Nephron progenitor cell (in vitro differentiated cells): ENCODE measurements around the gene SLBP.

Experiments
- DNase-seq: peaks from one replicate; pipeline ENCODE4 v3.0.0; 2021
- H3K27ac Mint-ChIP-seq: 2 replicates; pipeline ENCODE4 v1.8.0; 2021; ENCODE audit warnings: mild to moderate bottlenecking, moderate library complexity, mixed read lengths
- H3K27me3 Mint-ChIP-seq: 2 replicates; pipeline ENCODE4 v1.8.0; 2021; ENCODE audit warnings: mild to moderate bottlenecking, low read depth, mixed read lengths; ENCODE audit not compliant: poor library complexity
- H3K36me3 Mint-ChIP-seq: 2 replicates; pipeline ENCODE4 v1.8.0; 2021; ENCODE audit warnings: low read depth, mixed read lengths
- H3K4me1 Mint-ChIP-seq: 2 replicates; pipeline ENCODE4 v1.8.0; 2021; ENCODE audit warnings: mixed read lengths
- H3K4me3 Mint-ChIP-seq: 2 replicates; pipeline ENCODE4 v1.8.0; 2021; ENCODE audit warnings: mild to moderate bottlenecking, moderate library complexity, mixed read lengths
- H3K9me3 Mint-ChIP-seq: 2 replicates; pipeline ENCODE4 v1.8.0; 2021; ENCODE audit warnings: mild to moderate bottlenecking, moderate library complexity, mixed read lengths
- TF ChIP-seq, protein P1 (sequence below): fragments of 200-600 bp; sonication (generic); IDR thresholded peaks from 2 replicates; pipeline ENCODE4 v1.5.0; 2021; ENCODE audit warnings: antibody characterized with exemption

Gene SLBP

DNA sequence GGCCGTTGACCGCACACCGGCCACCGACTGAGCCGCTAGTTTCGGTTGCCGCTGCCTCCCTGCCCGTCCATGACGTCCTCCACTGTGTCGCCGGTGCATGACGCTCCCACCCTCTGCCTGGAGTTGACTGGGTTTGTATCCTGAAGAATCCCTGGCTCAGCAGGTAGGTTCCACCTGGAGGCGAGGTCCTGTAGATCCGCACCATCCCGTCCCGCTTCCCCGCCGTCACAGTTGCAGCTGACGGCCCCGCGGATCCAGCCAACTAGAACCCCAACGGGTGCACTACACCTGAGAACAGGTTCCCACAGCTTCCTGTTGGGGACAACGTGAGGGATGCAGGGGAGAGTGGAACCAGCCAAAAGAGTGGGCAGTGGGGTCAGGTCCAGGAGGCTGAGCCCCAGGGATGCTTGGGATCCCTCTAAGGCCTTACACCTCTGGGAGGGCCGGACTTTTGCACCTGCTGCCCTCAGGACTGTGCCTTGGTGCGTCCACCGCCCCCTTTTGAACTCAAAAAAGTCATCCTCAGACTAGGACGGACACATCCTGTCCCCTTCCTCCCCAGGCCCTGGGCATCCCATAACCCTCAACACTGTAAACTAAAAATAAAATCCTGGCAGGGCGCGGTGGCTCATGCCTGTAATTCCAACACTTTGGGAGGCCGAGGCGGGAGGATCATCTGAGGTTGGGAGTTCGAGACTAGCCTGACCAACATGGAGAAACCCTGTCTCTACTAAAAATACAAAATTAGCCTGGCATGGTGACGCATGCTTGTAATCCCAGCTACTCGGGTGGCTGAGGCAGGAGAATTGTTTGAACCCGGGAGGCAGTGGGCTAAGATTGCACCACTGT is 1.1 kb upstream of the SLBP start:
- Mint-ChIP-seq H3K27ac (peak overlapping the region; percentile 92), H3K4me3 (peak overlapping the region; percentile 85)

DNA sequence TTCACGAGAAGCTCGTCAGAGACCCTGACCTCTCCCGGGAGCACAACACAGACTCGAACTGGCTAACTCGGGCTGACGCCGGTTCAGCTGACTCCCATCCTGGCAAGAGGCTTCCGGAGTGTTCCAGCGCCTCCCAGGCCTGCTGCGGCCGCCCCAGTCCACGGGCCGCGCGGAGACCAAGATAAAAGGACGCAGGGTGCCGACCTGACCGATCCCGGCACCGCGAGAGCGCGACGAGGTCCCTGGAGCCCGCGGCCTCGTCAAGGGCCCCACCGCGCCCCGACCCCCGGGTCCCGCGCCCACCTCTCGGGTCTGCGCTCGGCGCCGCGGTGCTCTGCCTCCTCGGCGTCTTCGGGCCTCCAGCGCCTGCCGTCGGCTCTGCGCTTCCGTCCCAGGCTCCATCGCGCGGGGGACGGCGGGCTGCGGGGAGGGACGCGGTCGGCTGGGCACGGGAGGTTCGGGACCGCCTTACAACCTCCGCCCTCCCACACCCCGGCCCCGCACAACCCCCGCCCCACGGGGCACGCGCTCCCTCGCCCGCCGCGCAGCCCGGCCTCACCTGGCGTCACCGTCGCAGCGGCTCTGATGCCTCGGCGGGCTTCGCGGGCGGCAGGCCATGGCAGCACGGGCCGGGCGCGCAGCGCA is 426 bp downstream of the SLBP start:
- TF ChIP-seq, protein P1, sequence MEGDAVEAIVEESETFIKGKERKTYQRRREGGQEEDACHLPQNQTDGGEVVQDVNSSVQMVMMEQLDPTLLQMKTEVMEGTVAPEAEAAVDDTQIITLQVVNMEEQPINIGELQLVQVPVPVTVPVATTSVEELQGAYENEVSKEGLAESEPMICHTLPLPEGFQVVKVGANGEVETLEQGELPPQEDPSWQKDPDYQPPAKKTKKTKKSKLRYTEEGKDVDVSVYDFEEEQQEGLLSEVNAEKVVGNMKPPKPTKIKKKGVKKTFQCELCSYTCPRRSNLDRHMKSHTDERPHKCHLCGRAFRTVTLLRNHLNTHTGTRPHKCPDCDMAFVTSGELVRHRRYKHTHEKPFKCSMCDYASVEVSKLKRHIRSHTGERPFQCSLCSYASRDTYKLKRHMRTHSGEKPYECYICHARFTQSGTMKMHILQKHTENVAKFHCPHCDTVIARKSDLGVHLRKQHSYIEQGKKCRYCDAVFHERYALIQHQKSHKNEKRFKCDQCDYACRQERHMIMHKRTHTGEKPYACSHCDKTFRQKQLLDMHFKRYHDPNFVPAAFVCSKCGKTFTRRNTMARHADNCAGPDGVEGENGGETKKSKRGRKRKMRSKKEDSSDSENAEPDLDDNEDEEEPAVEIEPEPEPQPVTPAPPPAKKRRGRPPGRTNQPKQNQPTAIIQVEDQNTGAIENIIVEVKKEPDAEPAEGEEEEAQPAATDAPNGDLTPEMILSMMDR = no peak
- no peak for DNase-seq
- Mint-ChIP-seq H3K27ac (peak overlapping the region; percentile 94), H3K27me3 (no peaks in the 10 kb centered on the region), H3K4me1 (peaks cover 62% of the 10 kb centered on the region), H3K4me3 (peak overlapping the region; percentile 97), H3K9me3 (no peaks in the 10 kb centered on the region), H3K36me3 (peaks cover 26% of the 10 kb centered on the region)

More for the DNA sequence above, 1.1 kb upstream of the SLBP start:
- no peak for DNase-seq
- Mint-ChIP-seq H3K36me3 (peaks cover 18% of the 10 kb centered on the region), H3K27me3 (no peaks in the 10 kb centered on the region), H3K4me1 (peaks cover 61% of the 10 kb centered on the region), H3K9me3 (no peaks in the 10 kb centered on the region)
- TF ChIP-seq, protein P1 = no peak

DNA sequence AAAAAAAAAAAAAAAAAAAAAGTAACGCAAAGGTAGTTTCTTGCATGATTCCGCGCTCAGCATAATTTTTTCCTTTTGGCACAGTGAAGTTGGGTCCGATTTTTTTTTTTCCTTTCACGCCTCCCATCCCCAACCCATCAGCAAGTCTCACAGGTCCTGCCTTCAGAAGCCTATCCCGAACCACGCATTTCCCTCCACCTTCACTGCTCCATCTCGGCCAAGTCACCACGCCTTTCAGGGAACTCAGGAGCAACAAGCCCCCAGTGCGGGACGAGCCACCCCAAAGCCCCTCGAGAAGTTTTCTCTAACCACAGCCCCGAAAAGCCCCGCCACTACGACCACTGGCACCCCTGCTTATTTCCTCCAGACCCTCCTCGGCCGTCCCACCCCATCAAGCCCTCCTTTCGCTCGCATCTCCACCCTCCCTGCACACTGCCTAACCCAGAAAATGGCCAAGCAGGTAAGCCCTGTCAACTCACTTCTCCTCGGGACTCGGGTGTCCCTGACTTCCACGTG is 1.0 kb downstream of the SLBP start:
- H3K9me3 Mint-ChIP-seq = no peaks in the 10 kb centered on the region
- DNase-seq = no peak
- H3K4me1 Mint-ChIP-seq = peaks cover 62% of the 10 kb centered on the region
- H3K27me3 Mint-ChIP-seq = no peaks in the 10 kb centered on the region
- H3K36me3 Mint-ChIP-seq = peaks cover 32% of the 10 kb centered on the region
- peak overlapping the region; percentile 97 for H3K4me3 Mint-ChIP-seq
- TF ChIP-seq, protein P1 = no peak
- H3K27ac Mint-ChIP-seq = peak overlapping the region; percentile 94

DNA sequence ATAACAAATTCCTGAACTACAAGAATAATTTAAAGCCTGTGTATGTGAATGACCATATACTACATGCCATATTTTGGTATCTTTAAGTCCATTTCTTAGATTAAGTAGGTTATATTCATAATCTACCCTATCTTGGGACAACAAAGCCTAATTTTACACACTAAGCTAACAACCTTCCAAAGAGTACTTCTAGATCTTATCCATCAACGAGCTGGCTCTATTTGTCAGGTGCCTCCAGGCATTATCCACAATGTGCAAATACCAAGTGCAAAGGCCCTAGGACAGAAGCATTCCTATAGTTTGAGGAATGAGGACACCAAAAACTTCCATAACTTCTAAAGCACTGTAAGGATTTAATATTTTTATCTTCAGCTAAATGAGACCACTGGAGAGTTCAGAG is 3.5 kb downstream of the SLBP start:
- Mint-ChIP-seq H3K4me1 (peaks cover 42% of the 10 kb centered on the region), H3K36me3 (peaks cover 40% of the 10 kb centered on the region), H3K4me3 (peak overlapping the region; percentile 36), H3K27ac (no peak overlapping the region), H3K27me3 (no peaks in the 10 kb centered on the region), H3K9me3 (no peaks in the 10 kb centered on the region)
- TF ChIP-seq, protein P1 = no peak
- DNase-seq = no peak

DNA sequence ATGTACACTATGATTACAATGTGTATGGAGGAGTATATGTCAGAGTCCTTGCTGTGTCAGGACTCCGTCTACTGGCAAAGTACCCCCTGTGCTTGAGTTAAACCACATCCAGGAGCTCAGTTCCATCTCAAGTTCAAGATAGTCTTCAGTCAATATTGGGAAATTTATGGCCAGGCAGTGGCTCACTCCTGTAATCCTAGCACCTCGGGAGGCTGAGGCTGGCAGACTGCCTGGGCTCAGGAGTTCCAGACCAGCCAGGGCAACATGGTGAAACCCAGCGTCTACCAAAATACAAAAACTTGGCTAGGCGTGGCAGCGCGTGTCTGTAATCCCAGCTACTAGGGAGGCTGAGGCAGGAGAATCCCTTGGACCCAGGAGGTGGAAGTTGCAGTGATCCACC is 5.8 kb downstream of the SLBP start:
- TF ChIP-seq, protein P1 = no peak
- DNase-seq = no peak
- no peaks in the 10 kb centered on the region for H3K9me3 Mint-ChIP-seq
- peaks cover 52% of the 10 kb centered on the region for H3K36me3 Mint-ChIP-seq
- H3K27ac Mint-ChIP-seq = peak overlapping the region; percentile 64
- H3K4me3 Mint-ChIP-seq = no peak overlapping the region
- no peaks in the 10 kb centered on the region for H3K27me3 Mint-ChIP-seq
- H3K4me1 Mint-ChIP-seq = peaks cover 32% of the 10 kb centered on the region
